GM12891 (cell line): ENCODE results near the gene SPOPL.

Source experiments
- POLR2A ChIP-seq: IDR thresholded peaks from 2 replicates; pipeline ENCODE4 v1.6.1; 2011; ENCODE audit warnings: low read depth, low read length, control low read depth
- POLR2AphosphoS5 ChIP-seq: IDR thresholded peaks from 2 replicates; pipeline ENCODE4 v1.6.1; 2011; ENCODE audit warnings: low read depth, low read length, control low read depth
- POU2F2 ChIP-seq: IDR thresholded peaks from 2 replicates; pipeline ENCODE4 v1.6.1; 2011; ENCODE audit warnings: low read depth, mild to moderate bottlenecking, control low read depth, low read length, moderate library complexity
- TAF1 ChIP-seq: IDR thresholded peaks from 2 replicates; pipeline ENCODE4 v1.6.1; 2011; ENCODE audit warnings: low read depth, low read length, control low read depth

DNA sequence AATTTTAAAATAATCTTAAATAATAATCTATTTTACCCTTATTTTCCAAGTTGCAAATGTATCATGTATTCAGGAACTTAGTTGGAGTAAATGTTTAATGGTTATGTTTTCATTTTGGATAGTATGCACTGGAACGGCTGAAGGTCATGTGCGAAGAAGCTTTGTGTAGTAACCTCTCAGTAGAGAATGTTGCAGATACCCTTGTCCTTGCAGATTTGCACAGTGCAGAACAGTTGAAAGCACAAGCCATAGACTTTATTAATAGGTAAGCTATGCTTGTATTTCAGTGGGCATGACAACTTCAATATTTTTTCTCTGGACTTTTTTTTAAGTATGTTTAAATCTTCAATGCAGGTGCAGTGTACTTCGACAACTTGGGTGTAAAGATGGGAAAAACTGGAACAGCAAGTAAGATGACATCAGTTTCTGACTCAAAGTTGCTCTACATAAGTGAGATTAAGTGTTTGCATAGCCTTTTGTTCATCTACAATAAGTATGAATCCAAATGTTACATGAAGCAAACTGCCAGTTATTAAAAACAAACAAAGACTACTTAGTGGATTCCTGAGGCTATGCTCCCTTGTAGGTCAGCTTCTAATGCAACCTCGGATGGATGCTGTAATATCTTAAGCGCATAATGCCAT is 63.1 kb downstream of the SPOPL start:
- TF ChIP-seq TAF1, result no peak
- TF ChIP-seq POU2F2, result no peak
- no peak for TF ChIP-seq POLR2AphosphoS5
- TF ChIP-seq POLR2A, result no peak
